Activated B cell treated with CpG ODN at 0.5 μM for 24 hours (primary cell): ENCODE measurements around the gene MAPK1IP1L. TPM values are rescaled to one million over a fixed set of nuclear protein-coding genes. Genes with fewer than 3 reads are reported as not detected.
A peak's percentile ranks its signal among the peaks of the same experiment; 100 is the strongest.

Experiments
- ATAC-seq: fragments of 200-7000 bp; cut with Tn5 transposase; one replicate; pipeline ENCODE4 v1.10.0; 2021; ENCODE audit warnings: low read depth, mild to moderate bottlenecking, moderate library complexity
- CTCF ChIA-PET: fragments of 350-600 bp; sonication (Branson Sonifier 250); formaldehyde crosslinking; loops from one replicate; lab custom pipeline; 2021; ENCODE audit warnings: antibody characterized with exemption; lab: Charles Lee
- POLR2A ChIA-PET: fragments of 350-600 bp; sonication (Branson Sonifier 250); formaldehyde crosslinking; loops from one replicate; lab custom pipeline; 2021; ENCODE audit warnings: antibody characterized with exemption; lab: Charles Lee
- DNase-seq: peaks from one replicate; pipeline ENCODE4 v3.0.0; 2022
- H3K27ac Mint-ChIP-seq: one replicate; pipeline ENCODE4 v1.8.0; 2020; ENCODE audit warnings: mixed read lengths
- H3K27me3 Mint-ChIP-seq: one replicate; pipeline ENCODE4 v1.8.0; 2021; ENCODE audit warnings: mixed read lengths
- H3K36me3 Mint-ChIP-seq: one replicate; pipeline ENCODE4 v1.8.0; 2021; ENCODE audit warnings: low read depth, mixed read lengths
- H3K4me1 Mint-ChIP-seq: one replicate; pipeline ENCODE4 v1.8.0; 2021; ENCODE audit warnings: mixed read lengths
- H3K4me3 Mint-ChIP-seq: one replicate; pipeline ENCODE4 v1.8.0; 2020; ENCODE audit warnings: mild to moderate bottlenecking, mixed read lengths
- H3K9me3 Mint-ChIP-seq: one replicate; pipeline ENCODE4 v1.8.0; 2020; ENCODE audit warnings: mixed read lengths
- intact Hi-C: fragments of 100-400 bp; cut with micrococcal nuclease; formaldehyde crosslinking; loops from one replicate; pipeline ENCODE4 v1.15.1; 2024
- total RNA-seq: library from RNA; stranded (reverse); gene quantifications from 2 replicates; pipeline ENCODE4 v1.2.3, GENCODE V29; 2022
- TF ChIP-seq, protein P1 (sequence below): fragments of 200-600 bp; IDR thresholded peaks from one replicate; pipeline ENCODE4 v1.8.0; 2022; ENCODE audit warnings: antibody characterized with exemption, mild to moderate bottlenecking

Gene MAPK1IP1L
- total RNA-seq, 1 donor from 2014 or later: 130 TPM

DNA sequence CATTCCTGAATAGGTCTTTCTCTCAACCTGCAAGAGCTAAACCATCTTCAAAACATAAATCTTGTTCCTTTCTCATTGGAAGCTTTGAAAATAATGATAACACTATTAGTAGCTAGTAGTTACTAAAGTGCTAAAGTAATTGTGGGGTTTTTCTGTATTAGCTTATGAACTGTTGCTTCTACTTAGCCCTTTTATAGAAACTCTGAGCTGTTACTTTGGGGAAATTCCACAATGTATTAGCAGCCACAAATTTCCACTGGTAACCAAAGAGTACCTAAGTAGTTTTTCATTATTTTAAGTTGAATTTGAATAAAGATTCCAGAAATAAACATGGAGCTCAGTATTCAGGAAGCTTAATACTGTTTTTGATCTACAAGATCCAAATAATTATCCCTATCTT, 6.4 kb upstream of the MAPK1IP1L start:
- ChIA-PET POLR2A (interaction anchor here (0.8 to 1.0 kb wide), 2 partner anchors 18 to 27 kb away, joined by 4 read pairs; partner anchors contain the start of genes SOCS4 and WDHD1), CTCF (interaction anchor here (1.0 kb wide), 1 partner anchor 43 kb away, joined by 3 read pairs; no protein-coding TSS in a partner anchor)
- TF ChIP-seq, protein P1, sequence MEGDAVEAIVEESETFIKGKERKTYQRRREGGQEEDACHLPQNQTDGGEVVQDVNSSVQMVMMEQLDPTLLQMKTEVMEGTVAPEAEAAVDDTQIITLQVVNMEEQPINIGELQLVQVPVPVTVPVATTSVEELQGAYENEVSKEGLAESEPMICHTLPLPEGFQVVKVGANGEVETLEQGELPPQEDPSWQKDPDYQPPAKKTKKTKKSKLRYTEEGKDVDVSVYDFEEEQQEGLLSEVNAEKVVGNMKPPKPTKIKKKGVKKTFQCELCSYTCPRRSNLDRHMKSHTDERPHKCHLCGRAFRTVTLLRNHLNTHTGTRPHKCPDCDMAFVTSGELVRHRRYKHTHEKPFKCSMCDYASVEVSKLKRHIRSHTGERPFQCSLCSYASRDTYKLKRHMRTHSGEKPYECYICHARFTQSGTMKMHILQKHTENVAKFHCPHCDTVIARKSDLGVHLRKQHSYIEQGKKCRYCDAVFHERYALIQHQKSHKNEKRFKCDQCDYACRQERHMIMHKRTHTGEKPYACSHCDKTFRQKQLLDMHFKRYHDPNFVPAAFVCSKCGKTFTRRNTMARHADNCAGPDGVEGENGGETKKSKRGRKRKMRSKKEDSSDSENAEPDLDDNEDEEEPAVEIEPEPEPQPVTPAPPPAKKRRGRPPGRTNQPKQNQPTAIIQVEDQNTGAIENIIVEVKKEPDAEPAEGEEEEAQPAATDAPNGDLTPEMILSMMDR: no peak
- Mint-ChIP-seq H3K4me3 (no peak overlapping the region), H3K9me3 (no peaks in the 10 kb centered on the region), H3K4me1 (peaks cover 11% of the 10 kb centered on the region), H3K36me3 (peaks cover 20% of the 10 kb centered on the region), H3K27me3 (no peaks in the 10 kb centered on the region), H3K27ac (no peak overlapping the region)
- ATAC-seq: no peak
- intact Hi-C loops: no loop called here
- DNase-seq: no peak

DNA sequence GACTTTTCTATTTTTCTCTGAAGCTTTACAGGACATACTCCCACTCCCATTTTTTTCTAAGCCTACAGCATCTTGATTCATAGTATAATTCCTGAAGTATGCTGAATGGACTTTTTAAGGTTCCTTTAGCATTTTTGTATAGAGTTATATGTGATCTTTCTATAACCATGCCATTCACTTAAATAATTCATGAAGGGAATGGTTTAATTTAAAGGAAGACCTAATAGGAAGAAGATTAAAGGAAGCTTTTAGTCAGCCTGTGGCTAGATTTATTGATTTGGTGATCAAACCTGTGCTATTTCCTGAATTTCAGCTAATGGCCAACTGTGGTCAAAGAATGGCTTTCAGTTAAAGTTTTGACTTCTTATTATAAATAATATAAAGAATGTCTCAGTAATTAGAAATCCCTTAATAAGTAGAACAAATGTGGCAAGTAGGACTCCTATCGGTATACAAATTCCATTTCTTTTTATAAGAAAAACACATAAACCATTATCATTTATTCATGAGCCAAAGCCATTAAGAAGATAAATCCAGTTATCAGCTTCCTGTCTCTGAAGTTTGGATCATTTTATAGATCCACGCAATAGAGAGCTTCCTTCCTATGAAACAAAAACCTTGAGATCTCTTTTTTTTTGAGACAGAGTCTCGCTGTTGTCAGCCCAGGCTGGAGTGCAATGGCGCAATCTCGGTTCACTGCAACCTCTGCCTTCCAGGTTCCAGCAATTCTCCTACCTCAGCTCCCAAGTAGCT, 4.0 kb upstream of the MAPK1IP1L start:
- POLR2A ChIA-PET: interaction anchor here (0.5 to 0.9 kb wide), 2 partner anchors 20 to 192 kb away, joined by 4 to 6 read pairs; partner anchors contain the start of genes SOCS4 and WDHD1
- Mint-ChIP-seq H3K4me3 (no peak overlapping the region), H3K27me3 (no peaks in the 10 kb centered on the region), H3K36me3 (peaks cover 25% of the 10 kb centered on the region), H3K4me1 (peaks cover 22% of the 10 kb centered on the region), H3K27ac (no peak overlapping the region), H3K9me3 (no peaks in the 10 kb centered on the region)
- DNase-seq: no peak
- TF ChIP-seq, protein P1: no peak
- intact Hi-C loops: no loop called here
- CTCF ChIA-PET: interaction anchor here (0.5 kb wide), 1 partner anchor 42 kb away, joined by 3 read pairs; no protein-coding TSS in a partner anchor
- no peak for ATAC-seq

DNA sequence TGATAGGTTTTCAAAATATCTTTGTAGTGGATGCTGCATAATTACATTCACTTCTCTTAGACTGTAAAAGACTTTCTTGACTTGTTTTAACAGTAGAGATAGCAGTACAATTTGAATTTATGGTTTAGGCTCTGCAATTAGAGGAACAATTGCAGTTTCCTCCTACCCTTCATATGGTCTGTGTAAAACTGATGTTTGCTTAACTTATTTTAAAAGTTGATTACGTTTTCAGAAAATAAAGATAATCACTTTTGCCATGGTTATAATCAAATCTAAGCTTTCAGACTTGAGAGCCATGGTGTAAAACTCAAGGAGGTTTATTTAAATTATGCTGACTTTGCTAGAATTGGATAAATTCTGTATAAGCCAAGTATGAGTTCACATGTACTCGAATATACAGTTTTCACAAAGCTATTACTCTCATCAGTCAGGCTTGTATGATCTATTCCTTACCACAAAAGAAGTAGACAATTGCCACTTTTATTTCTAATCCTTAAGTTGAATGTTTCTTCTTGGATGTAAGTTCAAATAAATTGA, 2.5 kb upstream of the MAPK1IP1L start:
- H3K4me1 Mint-ChIP-seq: peaks cover 35% of the 10 kb centered on the region
- H3K36me3 Mint-ChIP-seq: peaks cover 26% of the 10 kb centered on the region
- ATAC-seq (no peak), DNase-seq (no peak)
- intact Hi-C loops: no loop called here
- TF ChIP-seq, protein P1: no peak
- POLR2A ChIA-PET: interaction anchor here (6.8 kb wide), 1 partner anchor 23 kb away, joined by 112 read pairs; no protein-coding TSS in a partner anchor
- no peaks in the 10 kb centered on the region for H3K27me3 Mint-ChIP-seq
- no peaks in the 10 kb centered on the region for H3K9me3 Mint-ChIP-seq
- H3K4me3 Mint-ChIP-seq: no peak overlapping the region
- CTCF ChIA-PET: interaction anchor here (2.9 kb wide), 1 partner anchor 111 kb away, joined by 41 read pairs; no protein-coding TSS in a partner anchor
- H3K27ac Mint-ChIP-seq: no peak overlapping the region

DNA sequence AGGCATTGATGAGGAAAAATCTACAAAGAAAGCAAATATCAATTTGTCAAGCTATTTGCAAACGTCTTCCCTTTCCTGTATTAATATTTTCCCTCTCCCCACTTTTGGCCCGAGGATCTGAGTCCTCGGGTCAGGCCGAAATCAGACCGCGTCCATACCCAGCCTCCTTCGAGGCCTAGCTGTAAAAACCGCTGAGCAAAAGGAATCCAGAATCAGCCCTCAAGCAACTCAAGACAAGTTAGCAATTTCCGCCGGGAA, 353 bp upstream of the MAPK1IP1L start:
- Mint-ChIP-seq H3K27me3 (no peaks in the 10 kb centered on the region), H3K27ac (peak overlapping the region; percentile 95), H3K36me3 (peaks cover 33% of the 10 kb centered on the region), H3K4me3 (peak overlapping the region; percentile 94), H3K9me3 (no peaks in the 10 kb centered on the region), H3K4me1 (peaks cover 35% of the 10 kb centered on the region)
- ATAC-seq: peak; percentile 3
- ChIA-PET CTCF (interaction anchor here (0.6 to 3.2 kb wide), 26 partner anchors 8 to 303 kb away, joined by 3 to 41 read pairs (median 5); partner anchors contain the start of genes SOCS4 and WDHD1), POLR2A (interaction anchor here (0.6 to 6.8 kb wide), 31 partner anchors 9 to 1898 kb away, joined by 3 to 112 read pairs (median 6); partner anchors contain the start of genes CGRRF1, DDHD1, GCH1 and LGALS3)
- TF ChIP-seq, protein P1: no peak
- DNase-seq: no peak
- intact Hi-C loops: loop anchor here (1.0 to 5.0 kb wide), 9 partner anchors 24 to 564 kb away; partner anchors contain the start of genes FBXO34, GCH1, GMFB and LGALS3
